GM19023 (cell line): ENCODE data around the gene RGL4.
"Not testable (repeated sequence)": the region's sequence is repeated elsewhere in the genome, so short reads cannot be mapped to it uniquely, and the experiment has no call there.

Experiments used
- ATAC-seq: cut with Tn5 transposase; IDR thresholded peaks from one replicate; pipeline ENCODE4 v1.9.1; 2021; ENCODE audit warnings: mild to moderate bottlenecking, moderate library complexity; ENCODE audit not compliant: unreplicated experiment

The RGL4 gene

GRCh38 chr22:23728108-23728507 lies 37.3 kb downstream of the RGL4 start:
- ATAC-seq = not testable (repeated sequence)

DNA sequence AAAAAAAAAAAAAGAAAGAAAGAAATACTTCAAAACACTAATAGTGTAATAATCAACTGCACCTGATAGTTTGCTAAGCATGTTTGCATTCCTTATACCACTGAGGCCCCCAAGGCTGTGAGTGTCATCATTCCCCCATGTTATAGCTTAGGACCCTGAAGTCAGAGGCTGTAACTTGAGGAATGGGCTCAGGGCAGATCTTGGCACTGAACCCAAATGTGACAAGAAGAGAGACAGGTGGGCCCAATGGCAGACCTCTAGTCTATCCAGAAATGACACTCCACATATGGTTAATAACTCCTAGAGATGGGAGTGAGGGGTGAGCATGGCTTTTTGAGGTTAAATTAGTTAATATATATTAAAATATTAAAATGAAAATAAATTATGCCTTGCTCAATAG lies 46.9 kb downstream of the RGL4 start:
- no peak for ATAC-seq

DNA sequence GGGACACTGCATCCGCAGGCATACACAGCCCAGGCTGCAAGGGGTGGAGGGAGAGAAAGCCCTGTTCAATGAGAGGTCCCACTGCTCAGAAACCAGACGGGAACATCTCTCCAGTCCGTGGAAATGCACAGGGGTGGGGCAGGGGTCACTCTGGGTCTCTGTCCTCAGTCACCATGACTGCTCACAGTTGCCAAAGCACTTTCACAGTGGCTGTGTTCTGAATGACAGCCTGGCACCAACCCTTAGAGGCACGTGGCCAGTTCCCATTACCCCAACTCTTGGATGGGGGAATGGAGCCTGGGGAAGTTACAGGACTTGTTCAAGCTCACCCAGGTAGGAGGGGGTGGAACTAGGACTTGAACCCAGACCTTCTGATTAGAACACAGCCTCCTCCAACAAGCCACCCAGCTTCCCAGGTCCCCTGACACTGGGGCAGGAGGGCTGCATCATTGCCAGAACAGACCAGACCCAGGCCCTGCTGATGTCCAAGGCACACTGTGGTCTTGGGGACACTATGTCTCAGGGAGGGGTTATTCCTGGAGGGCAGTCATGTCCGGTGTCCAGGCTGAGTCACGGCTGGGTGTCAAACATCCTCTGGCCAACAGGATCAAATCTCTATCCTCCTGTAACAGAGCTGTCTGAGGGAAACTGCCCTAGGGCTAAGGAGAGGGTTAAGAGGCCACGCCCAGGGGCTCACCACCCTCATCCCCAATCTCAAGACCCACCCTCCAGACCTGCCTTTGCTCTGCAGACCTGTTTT lies 51.9 kb downstream of the RGL4 start:
- no peak for ATAC-seq

- ATAC-seq = no peak
Observed at GRCh38 chr22:23743303-23743705, 52.5 kb downstream of the RGL4 start.

- no peak for ATAC-seq
Observed at GRCh38 chr22:23744001-23744400, 53.2 kb downstream of the RGL4 start.

GRCh38 chr22:23744485-23744884 lies 53.7 kb downstream of the RGL4 start:
- ATAC-seq = no peak

DNA sequence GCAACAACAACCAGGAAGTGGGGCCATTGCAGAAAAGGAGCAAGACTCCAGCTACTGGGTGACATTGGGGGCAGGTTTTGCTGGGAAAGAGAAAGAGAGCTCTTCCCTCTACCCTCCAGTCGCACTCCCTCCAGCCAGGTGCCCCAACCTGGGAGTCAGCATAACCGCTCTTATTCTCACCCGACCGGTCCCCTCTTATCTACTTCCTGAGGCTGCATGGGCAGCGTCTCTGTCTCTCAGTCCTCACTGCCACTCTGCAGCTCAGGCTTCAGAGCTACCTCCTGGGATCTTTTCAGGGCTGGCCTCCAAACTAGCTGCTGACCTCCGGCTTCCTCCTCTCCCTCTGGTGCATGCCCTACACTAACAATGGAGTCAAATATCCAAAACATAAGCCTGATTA lies 55.0 kb downstream of the RGL4 start:
- ATAC-seq = no peak
